ENCODE results near the gene IL17RE.
"Not testable (repeated sequence)": the region's sequence is repeated elsewhere in the genome, so short reads cannot be mapped to it uniquely, and the experiment has no call there.

Gene IL17RE

GRCh38 chr3:9883706-9884554, 18.7 kb upstream of the IL17RE start:
- no peak for DNase-seq

- DNase-seq: no peak
Observed at GRCh38 chr3:9884555-9885165, 18.0 kb upstream of the IL17RE start.

- DNase-seq: no peak
Observed at GRCh38 chr3:9886328-9886727, 16.3 kb upstream of the IL17RE start.

GRCh38 chr3:9887480-9887879, 15.2 kb upstream of the IL17RE start:
- no peak for DNase-seq

- DNase-seq: no peak
Observed at GRCh38 chr3:9888540-9888939, 14.1 kb upstream of the IL17RE start.

- DNase-seq: no peak
Observed at GRCh38 chr3:9889405-9889804, 13.2 kb upstream of the IL17RE start.

- peak; percentile 88 for DNase-seq
Observed at GRCh38 chr3:9890249-9891071, 12.2 kb upstream of the IL17RE start, which contains the start of gene JAGN1. JAGN1 (plus strand) TSS chr3:9890610; CDS start chr3:9890723, 113 bp downstream.

GRCh38 chr3:9891072-9891622, 11.5 kb upstream of the IL17RE start:
- DNase-seq: no peak

- no peak for DNase-seq
Observed at GRCh38 chr3:9893739-9894138, 8.9 kb upstream of the IL17RE start.

- not testable (repeated sequence) for DNase-seq
Observed at GRCh38 chr3:9895715-9896114, 6.9 kb upstream of the IL17RE start.

- not testable (repeated sequence) for DNase-seq
Observed at GRCh38 chr3:9896755-9897407, 5.8 kb upstream of the IL17RE start.

- no peak for DNase-seq
Observed at GRCh38 chr3:9897408-9898372, 5.0 kb upstream of the IL17RE start.

- no peak for DNase-seq
Observed at GRCh38 chr3:9898467-9899241, 4.0 kb upstream of the IL17RE start.

- no peak for DNase-seq
Observed at GRCh38 chr3:9899289-9899791, 3.3 kb upstream of the IL17RE start.

GRCh38 chr3:9900965-9901415, 1.7 kb upstream of the IL17RE start:
- not testable (repeated sequence) for DNase-seq

GRCh38 chr3:9901967-9902366, 681 bp upstream of the IL17RE start:
- peak; percentile 28 for DNase-seq

- no peak for DNase-seq
Observed at GRCh38 chr3:9903238-9903624, 583 bp downstream of the IL17RE start.

GRCh38 chr3:9903904-9904303, 1.3 kb downstream of the IL17RE start:
- no peak for DNase-seq

- DNase-seq: no peak
Observed at GRCh38 chr3:9906480-9906879, 3.8 kb downstream of the IL17RE start.

GRCh38 chr3:9908286-9908685, 5.6 kb downstream of the IL17RE start:
- DNase-seq: no peak
